NT2/D1 (cell line): ENCODE measurements around the gene HTT.

ENCODE experiments used
- SUZ12 ChIP-seq: IDR thresholded peaks from 2 replicates; pipeline ENCODE4 v1.6.1; 2011; ENCODE audit not compliant: insufficient read length, insufficient read depth; ENCODE audit errors: extremely low read depth
- ZNF274 ChIP-seq: IDR thresholded peaks from 2 replicates; pipeline ENCODE4 v1.6.1; 2011; ENCODE audit warnings: mild to moderate bottlenecking, low read depth, low read length

GRCh38 chr4:3107691-3108121, 33.2 kb downstream of the HTT start:
- TF ChIP-seq SUZ12 (no peak), ZNF274 (no peak)
